GM21381 (cell line): ENCODE results near the gene HTR2A.

Source experiments
- ATAC-seq: cut with Tn5 transposase; IDR thresholded peaks from one replicate; pipeline ENCODE4 v1.9.1; 2021; ENCODE audit warnings: mild to moderate bottlenecking, moderate library complexity; ENCODE audit not compliant: unreplicated experiment

HTR2A gene

DNA sequence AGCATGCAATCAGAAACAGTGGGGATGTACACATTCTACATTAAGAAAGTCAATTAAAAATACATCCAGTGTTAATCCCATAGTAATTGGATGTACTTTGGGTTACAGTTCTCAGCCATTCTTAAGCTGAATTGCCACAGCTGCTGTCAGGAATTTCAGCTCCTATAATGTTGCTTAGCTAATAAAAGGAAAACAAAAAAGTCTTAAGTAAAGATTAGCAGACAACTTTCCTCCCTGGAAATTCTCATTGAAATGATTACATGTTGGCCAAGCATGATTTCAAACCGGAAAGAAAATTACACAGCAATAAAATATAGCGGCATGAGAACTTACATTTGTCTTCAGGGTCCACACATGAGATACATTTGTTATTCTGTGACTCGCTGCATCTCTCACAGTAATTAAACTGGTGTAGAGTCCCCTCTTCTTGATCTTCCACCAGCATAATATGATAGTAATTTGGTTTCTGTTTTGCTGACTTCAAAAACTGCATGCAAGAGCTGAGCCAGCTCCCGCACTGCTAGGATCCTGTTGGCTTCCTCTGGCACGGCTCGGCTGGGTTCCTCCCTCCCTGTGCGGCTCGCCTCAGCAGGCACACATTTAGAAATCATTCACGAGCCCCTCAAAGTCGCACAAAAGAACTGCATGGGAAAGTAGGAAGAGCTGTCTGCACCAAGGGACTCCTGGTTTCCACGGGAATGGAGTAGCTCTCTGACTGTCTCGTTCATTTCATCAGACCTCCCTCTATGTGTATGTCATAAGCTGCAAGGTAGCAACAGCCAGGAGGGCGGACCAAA lies at the start of gene HTR2A:
Gene HTR2A (minus strand): TSS at position 713 of the 797 bp plus-strand sequence. CDS start 1,147 bp downstream, outside the sequence.
- no peak for ATAC-seq

DNA sequence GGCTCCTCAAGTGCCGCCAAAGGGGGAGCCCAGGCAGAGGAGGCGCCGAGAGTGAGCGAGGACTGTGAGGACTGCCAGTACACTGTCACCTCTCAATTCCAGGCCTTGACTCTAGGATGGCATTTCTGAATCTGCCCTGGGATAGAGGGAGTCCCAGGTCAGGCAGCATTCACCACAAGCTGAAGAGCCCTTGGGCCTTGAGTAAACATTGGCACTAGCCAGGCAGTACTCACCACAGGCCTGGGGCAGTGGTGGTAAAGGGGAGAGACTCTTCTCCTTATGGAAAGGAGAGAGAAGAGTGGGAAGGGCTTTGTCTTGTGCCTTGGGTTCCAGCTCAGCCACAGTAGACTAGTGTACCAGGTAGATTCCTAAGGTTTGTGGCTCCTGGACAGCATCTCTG lies 39.7 kb upstream of the HTR2A start:
- no peak for ATAC-seq

DNA sequence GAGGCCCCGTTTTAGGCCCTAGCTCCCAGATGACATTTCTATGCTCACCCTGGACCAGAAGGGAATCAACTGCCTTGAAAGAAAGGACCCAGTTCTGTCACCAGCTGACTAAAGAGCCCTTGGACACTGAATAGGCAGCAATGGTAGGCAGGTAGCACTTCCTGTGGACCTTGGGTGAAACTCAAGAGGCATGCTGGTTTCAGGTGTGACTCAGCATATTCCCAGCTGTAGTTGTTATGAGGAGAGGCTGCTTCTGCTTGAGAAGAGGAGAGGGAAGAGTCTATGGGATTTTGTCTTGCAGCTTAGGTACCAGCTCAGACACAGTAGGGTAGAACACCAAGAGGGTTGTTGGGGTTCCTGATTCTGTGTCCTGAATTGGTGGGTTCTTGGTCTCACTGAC lies 37.9 kb upstream of the HTR2A start:
- no peak for ATAC-seq

DNA sequence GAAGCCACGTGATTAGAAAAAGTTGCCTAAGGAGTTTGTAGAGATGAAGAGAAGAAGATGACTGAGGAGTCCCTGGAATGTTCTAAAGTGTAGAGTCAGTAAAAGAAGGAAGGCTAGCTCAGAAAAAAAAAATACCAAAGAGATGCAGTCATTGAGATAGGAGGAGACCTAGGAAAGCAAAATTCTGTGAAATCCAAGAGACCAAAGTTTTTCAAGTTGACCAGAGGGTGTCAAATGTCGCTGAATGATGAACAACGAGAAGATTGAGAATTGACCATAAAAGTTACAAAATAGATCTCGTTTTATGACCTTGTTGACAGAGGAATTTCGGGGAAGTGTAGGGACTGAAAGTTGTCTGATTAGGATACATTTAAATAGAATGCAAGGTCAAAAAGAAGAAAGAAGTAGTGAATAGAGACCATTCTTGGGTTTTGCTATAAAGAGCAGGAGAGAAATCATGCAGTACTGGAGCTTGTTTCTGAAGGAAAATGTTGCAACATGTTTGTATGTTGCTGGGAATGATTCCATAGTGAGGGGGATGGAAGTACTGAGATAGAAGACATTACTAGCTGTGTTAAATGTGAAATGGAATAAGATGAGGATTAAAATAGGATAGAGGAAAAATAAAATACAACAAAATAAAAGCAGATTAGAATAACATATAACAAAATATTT lies 30.2 kb upstream of the HTR2A start:
- ATAC-seq, result no peak

DNA sequence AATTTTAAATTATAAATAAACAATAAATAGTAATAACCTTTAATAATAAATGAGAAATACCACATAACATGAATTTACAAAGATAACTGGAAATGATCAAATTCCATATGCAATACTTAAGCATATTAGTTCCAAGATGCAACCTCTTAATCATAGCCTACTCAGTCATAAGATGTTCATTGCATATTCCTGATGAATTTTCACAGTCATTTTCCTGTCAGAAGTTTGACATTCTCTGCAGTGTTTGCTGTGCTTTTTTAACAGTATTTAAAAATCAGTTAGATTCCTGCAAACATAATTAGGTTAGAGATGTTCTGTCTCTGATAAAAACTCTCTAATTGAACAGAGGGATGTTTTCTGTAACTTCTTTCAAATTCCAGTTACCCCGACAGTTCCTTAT lies 28.6 kb upstream of the HTR2A start:
- no peak for ATAC-seq

DNA sequence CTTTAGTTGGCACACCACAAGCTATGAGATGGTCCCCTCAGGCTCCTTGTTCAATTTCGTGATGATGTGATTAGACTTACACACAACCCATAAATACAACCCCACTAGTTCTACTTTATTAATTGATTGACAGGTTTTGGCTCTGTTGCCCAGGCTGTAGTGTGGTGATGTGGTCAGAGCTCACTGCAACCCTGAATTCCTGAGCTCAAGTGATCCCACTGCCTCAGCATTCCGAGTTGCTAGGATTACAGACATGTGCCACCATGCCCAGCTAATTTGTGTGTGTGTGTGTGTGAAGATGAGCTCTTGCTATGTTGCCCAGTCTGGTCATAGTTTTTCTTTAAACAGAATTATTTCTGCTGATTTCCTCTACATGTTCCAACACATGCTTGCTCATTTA lies 17.5 kb upstream of the HTR2A start:
- no peak for ATAC-seq

DNA sequence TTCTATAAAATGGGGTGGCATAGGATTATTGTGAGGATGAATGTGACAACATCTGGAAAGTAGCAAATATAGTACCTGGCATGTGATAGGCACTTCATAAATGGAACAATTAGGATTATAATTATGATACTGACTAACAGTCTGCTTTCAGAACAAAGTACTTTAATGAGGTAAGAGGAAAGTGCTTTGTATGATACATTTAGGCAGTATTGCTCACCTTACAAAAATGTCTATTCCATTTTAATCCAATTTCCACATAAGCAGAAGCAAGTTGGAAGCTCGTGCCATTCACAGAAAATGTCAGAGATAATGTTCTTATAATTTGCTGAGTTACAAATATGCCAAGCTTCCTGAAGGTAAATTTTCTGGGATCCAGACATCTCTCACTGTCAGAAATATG lies 16.9 kb upstream of the HTR2A start:
- no peak for ATAC-seq

DNA sequence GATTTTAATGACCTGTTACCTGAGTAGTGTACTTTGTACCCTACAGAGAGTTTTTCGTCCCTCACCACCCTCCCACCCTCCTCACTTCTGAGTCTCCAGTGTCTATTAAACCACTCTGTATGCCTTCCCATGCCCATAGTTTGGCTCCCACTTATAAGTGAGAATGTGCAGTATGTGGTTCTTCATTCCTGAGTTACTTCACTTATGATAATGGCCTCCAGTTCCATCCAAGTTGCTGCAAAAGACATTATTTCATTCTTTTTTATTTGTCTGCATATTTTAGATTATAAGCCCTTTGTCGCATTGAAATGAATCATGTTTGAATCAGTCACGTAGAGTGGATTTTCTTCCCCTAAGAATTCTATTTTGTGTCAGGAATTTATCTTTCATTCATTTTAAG lies 12.2 kb upstream of the HTR2A start:
- no peak for ATAC-seq

DNA sequence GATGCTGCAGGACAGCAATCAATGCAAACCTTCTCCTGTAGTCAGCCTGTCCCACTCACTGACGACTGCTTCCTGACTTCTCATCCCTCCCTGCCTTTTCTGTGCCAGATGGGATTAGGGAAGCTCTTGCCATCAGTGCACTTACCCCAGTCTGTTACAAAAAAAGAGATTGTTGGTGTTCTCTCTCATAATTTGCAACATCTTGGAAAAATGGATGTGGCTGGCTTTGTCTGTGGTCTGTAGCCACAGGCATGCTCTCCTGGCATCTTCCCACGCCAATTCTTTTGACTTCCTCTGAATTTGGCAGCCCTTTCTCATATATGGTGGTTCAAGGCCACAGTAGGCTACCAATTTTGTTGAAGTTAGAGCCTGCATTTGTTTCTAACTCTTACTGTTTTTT lies 11.6 kb upstream of the HTR2A start:
- no peak for ATAC-seq

DNA sequence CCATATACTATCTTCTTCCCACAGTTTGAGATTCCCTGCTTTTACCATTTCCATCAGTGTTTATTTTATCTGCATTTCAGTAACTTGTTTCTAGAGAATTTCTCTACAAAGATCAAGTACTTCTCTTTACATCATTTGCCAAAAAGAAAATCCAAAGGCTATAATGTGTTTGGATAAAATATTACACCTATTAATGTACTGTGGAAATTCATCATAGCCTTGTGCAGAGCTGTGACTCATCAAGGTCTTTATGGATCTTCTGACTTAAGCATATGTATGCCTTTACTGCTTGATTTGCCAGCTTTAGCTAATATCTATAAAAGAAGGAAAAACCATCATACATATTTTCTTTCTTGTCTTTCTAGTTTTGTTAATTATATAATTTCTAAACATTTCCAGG lies 9.6 kb upstream of the HTR2A start:
- ATAC-seq, result no peak

DNA sequence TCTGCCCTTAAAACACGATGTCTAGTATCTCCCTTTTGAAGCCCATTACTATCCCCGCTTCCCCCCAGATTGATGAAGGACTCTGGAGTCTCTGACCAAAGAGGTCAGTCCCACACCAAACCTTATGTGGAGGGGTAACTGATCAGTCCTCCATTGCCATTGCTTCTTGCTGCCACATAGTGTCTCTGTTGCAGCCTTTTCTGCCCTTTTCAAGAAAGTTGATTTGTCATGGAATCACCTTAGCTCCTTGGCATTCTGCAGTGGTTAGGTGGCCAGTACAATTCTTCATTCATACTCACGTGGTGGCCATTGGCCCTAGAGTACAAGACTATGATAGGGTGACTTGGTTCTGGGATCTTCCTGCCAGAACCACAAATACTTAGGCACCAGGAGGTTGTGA lies 8.4 kb upstream of the HTR2A start:
- no peak for ATAC-seq

DNA sequence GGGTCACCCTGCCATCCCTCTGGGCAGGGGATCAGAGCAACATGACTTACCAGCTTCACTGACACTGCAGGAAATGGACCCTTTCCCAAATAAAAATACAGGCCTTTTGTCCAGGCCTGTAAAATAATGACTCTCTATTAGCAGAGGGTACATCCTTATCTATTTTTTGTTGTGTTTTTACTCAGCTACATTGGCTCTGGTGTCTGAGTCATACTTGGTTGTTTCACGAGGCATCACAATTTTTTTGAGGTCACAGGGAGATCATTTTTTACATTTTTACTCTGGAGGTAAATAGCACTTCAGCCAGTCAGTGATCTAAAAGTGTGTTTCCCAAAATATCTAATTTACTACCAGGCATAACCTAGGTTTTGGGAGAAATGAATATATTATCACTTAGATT lies 6.9 kb upstream of the HTR2A start:
- ATAC-seq, result no peak

DNA sequence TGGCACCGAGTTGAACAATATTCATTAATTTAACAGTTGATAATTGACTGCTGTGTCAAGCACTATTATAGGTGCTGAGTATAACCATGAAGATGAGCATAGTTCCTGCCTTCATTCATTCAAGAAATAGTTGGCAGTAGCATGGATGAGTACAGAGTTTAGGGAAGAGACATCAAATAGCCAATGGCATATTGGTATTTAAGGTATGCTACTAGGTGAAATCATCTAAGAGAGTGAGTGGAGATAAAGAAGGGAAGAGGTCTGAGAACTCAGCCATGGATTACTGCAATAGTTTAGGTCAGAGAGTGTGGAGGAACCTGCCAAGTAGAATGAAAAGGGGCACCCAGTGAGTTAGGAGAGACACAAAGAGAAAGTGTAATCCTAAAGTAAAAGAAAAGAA lies 4.9 kb upstream of the HTR2A start:
- no peak for ATAC-seq

DNA sequence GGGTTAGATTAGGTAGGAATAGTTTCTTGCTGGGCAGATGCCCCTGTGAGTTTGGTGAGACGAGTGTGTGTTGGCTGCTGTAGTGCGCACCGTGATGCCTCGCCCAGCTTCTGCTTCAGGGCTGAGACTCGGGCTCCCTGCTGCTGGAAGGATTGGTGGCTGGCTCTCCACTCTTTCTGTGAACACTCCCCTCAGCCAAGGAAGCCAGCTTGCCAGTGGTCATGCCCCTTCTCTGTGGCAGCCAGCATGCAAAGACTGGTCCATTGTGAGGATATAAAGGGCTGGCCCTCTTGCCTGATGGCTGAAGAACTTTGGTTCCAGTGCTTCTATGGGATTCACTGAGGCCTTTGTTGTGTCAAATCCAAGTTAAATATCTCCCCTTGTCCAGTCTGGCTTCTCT lies 2.9 kb upstream of the HTR2A start:
- no peak for ATAC-seq

DNA sequence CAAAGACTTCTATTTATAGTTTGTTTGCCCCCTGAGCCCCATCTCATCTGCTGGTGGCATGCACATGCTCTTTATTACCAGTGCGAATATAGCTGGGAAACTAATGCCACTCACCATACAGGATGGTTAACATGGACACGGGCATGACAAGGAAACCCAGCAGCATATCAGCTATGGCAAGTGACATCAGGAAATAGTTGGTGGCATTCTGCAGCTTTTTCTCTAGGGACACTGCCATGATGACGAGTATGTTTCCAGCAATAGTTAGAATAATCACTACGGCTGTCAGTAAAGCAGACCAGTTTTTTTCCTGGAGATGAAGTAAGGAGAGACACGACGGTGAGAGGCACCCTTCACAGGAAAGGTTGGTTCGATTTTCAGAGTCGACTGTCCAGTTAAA lies 1.5 kb downstream of the HTR2A start:
- ATAC-seq, result no peak

DNA sequence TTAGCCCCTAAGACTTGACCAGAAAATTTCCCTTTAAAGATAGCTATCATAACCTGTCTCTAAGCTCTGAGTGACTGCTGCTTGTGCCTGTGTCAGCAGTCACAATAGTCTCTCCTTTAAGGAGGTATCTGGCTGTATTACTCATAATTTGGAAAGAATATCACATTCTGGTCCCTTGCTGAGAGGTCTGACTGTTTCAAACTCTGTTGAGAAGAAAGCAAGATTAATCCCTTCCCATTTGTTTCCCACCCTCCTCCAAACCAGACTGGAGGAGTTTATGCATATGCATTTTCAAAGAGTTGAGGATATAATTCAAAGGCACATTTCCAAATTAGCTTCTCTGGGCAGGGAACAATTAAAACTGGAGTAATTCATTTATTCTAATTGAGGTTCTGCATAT lies 2.3 kb downstream of the HTR2A start:
- no peak for ATAC-seq

DNA sequence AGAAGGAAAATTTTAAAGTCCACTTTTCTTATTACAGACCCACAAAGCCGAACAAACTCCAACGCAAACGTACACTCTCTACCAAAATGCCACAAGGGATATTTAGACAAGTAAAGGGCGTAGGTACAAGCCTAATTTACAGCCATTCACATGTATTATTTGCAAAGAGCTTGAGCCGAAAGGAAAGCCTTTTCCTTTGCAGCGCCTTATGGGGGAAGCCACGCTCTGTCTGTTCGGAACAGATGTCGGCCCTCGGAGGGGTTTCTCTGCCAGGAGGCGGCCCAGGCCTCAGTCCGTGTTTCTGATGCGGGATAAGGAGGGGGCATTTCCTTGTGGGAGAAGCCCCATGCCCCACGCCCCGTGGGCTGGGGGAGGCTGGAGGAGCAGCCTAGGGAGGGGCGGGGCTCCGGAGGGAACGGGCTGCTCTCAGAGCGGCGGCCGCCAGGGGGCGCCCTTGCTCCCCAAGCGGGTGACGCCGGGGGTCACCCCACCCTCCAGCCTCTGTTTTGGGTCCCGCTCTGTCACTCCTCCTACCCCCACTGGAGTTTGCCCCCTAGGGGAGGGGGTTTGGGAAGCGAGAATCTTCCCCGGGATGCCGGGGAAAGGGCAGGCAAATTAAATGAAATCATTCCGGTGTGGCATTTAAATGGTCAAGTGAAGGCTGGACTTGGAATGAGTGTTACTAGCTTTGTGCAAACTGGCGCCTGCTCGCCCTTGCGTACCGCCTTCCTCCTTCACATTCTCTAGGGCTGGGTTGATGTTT lies 2.9 kb downstream of the HTR2A start:
- peak; percentile 89 for ATAC-seq

DNA sequence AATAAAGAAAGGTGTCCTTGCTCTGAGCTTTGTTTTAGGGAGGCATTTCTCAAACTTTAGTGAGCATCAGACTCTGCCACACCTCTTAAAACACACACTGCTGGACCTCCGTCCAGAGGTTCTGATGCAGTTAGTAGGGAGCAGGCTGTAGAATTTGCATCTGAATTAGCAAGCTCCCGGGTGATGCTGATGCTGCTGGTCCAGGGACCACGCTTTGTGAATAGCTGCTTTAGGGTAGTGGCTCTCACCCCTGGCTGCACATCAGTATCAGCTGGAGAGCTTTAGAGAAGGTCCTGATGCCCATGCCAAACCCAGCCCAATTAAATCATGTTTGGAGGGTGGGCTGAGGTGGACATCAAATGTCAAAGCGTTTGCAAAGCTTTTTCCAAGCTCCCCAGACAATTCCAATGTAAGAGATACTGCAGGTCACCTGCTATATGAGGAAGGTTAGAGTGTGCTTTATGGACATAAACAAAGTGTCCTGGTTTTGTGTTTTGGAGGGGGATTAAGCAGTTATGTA lies 3.6 kb downstream of the HTR2A start:
- no peak for ATAC-seq

DNA sequence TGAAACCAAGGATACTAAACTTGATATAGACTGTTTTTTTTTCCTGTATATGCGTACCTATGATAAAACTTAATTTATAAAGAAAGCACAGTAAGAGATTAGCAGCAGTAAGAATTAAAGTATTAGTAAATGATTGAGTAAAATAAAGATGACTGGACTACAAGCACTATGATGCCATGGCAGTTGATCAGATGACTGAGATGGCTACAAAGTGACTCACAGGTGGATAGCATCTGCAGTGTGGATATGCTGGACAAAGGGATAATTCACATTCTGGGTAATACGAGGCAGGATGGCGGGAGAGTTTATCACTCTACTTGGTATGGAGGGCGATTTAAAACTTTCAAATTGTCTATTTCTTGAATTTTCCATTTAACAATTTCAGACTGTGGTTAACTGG lies 11.8 kb downstream of the HTR2A start:
- ATAC-seq, result no peak

DNA sequence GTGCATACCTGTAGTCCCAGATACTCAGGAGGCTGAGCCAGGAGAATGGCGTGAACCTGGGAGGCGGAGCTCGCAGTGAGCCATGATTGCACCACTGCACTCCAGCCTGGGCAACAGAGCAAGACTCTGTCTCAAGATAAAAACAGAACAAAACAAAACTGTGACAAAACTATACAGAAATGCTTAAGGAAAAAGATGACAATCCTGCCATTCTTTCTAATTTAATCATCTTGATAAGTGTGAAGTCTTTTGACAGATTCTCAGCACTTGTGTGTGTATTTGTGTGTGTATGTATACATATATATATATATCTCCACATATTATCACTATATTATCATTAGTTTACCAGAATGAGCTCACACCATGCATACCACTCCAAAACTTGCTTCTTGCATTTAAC lies 12.3 kb downstream of the HTR2A start:
- no peak for ATAC-seq

DNA sequence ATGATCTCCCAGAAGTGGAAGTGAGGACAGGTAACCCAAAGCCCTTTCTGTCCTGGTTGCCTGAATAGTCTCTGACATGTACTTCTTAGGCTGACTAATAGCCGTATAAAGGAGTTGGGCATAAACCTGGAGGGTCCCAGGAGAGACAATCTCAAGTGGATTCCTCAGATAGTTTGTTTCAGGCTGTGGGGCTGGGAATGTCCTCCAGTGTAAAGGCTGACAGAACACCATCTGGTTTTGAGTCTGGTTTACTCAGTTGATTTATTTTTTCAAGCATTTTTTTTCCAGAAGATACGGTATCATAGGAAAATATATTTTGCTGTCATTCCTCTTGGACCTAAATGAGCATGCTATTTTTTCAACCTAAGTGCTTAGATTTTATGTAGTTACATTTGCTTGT lies 15.2 kb downstream of the HTR2A start:
- no peak for ATAC-seq

DNA sequence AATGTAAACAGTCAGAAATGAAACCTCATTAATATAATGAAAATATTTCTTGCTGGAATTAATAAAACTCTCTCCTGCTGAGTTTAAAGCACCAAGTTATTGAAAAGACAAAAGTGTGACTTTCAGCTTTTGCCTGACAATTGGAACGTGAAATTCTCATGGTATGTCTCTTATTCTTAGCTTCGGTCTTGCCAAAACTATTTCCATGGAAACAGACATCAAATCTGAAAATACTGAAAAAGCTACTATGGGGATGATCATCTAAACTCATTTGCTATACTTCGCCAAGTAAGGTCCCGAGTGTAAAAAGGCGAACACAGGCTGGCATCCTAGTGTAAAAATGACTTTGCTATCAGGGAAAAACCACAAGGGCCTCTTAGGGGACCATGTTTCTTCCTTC lies 22.8 kb downstream of the HTR2A start:
- no peak for ATAC-seq
